A375 (cell line): Measurements from ENCODE around the gene BIN1. TPM values are rescaled to one million over a fixed set of nuclear protein-coding genes. Genes with fewer than 3 reads are reported as not detected.

Experiments
- small RNA-seq: library from RNA; depleted of rRNA; stranded (forward); fragments of <200 nt; gene quantifications from one replicate; pipeline ENCODE3, GENCODE V24; 2014
- total RNA-seq: library from RNA; depleted of rRNA; stranded (reverse); fragments of >200 nt; shearing (Covaris generic); gene quantifications from 2 replicates; pipeline ENCODE4 v1.2.3, GENCODE V29; 2014; rRNA removed

The BIN1 gene, protein sequence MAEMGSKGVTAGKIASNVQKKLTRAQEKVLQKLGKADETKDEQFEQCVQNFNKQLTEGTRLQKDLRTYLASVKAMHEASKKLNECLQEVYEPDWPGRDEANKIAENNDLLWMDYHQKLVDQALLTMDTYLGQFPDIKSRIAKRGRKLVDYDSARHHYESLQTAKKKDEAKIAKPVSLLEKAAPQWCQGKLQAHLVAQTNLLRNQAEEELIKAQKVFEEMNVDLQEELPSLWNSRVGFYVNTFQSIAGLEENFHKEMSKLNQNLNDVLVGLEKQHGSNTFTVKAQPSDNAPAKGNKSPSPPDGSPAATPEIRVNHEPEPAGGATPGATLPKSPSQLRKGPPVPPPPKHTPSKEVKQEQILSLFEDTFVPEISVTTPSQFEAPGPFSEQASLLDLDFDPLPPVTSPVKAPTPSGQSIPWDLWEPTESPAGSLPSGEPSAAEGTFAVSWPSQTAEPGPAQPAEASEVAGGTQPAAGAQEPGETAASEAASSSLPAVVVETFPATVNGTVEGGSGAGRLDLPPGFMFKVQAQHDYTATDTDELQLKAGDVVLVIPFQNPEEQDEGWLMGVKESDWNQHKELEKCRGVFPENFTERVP
- 6.5 and 10.5 TPM in 2 replicates for total RNA-seq

DNA sequence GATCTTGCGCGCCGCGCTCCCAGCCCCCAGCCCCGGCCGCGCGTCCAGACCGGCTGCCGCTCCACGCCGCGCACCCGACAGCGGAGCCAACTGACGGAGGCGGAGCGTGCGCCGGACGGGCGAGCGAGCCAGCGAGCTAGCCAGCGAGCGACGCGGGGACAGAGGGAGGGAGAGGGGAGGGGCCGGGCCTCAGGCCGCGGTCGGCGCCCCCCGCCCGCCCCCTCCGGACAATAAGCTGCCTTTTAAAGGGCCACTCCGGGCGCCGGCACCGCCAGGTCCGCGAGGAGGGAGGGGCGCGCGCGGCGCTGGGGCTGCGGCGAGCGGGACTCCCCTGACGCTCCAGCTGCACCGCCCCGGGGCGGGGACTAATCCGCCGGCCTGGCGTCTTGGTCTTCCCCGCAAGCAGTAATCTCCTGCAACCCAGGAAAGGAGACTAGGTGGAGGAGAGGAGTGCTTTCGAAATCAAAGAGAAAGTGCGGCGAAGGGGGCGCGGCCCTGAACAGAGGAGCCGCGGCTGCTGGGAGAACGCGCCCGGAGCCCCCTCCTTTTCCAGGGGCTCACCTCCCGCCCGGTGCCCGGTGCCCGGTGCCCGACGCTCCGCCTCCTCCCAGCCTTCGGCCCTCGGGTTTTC is at the start of gene BIN1:
BIN1 (minus strand) TSS at position 164 of the 631 bp plus-strand sequence. CDS start 211 bp downstream, outside the sequence.

Small RNA genes within 50 kb of the gene (small RNA-seq; reads per million reads assigned to genes)
- not detected for gene RNU7-182P

Other genes starting within 250 kb of the BIN1 start
- not detected in 2 replicates for gene TEX51, start 208.3 kb downstream of the BIN1 start, total RNA-seq
- gene CYP27C1, start 113.1 kb upstream of the BIN1 start, total RNA-seq: 0.93 and 1.2 TPM in 2 replicates
- 30.0 and 30.1 TPM in 2 replicates for gene ERCC3, start 187.0 kb upstream of the BIN1 start, total RNA-seq